ENCODE measurements around the gene COL9A3. TPM values are rescaled to one million over a fixed set of nuclear protein-coding genes. Genes with fewer than 3 reads are reported as not detected.
A peak's percentile ranks its signal among the peaks of the same experiment; 100 is the strongest.

The COL9A3 gene
- total RNA-seq, 4 donors from 2014 or later = 6.0 to 223 (median 8.0) TPM

GRCh38 chr20:62876902-62877816, 60.3 kb downstream of the COL9A3 start:
- Histone ChIP-seq H3K27ac (peak overlapping the region; percentile 55 to 86 (median 72)), H3K4me1 (peaks cover 8 to 25% (median 10%) of the 10 kb centered on the region in 4 donors), H3K27me3 (no peaks in the 10 kb centered on the region), H3K36me3 (peaks cover 0 to 13% (median 0%) of the 10 kb centered on the region in 4 donors), H3K9me3 (no peaks in the 10 kb centered on the region), H3K4me3 (no peak overlapping the region)
- intact Hi-C loops (cut with DNase I; ENCODE audit: low total_unique reads) = no loop called here
- in situ Hi-C loops (cut with MboI; ENCODE audit: low pct_ligation_motif_present in 1 of 4, low pct_unique_long_range_greater_than_20kb in 1 of 4, low sequenced_read_pairs in 3 of 4) = loop anchor here in 2 of 4 donors (25.0 kb wide), 1 partner anchor 135 kb away; the partner anchor contains the start of gene BHLHE23 (in 2 of the 2)
- DNase-seq = peak; percentile 50
- 66 to 74% methylated on average over 6 to 40 of the region's 48 CpGs for WGBS, 2 donors (ENCODE audit: low coverage in 1 of 2)
- no peak for TF ChIP-seq EP300 (IDR thresholded peaks at IDR 0.05; ENCODE audit: low read depth)
- no peak for TF ChIP-seq POLR2AphosphoS5 (IDR thresholded peaks at IDR 0.05)
- TF ChIP-seq POLR2A (IDR thresholded peaks at IDR 0.05) = no peak
- TF ChIP-seq CTCF (IDR thresholded peaks at IDR 0.05) = no peak

- intact Hi-C loops (cut with DNase I; ENCODE audit: low total_unique reads) = no loop called here
- WGBS, 2 donors (ENCODE audit: low coverage in 1 of 2) = 88 to 90% methylated on average over 20 of the region's 20 CpGs
Measured at GRCh38 chr20:62878244-62879038, 61.6 kb downstream of the COL9A3 start.

GRCh38 chr20:62879275-62880146, 62.7 kb downstream of the COL9A3 start:
- H3K27ac ChIP-seq = no peak overlapping the region
- H3K4me1 ChIP-seq = peaks cover 8 to 20% (median 10%) of the 10 kb centered on the region in 4 donors
- H3K4me3 ChIP-seq = no peak overlapping the region
- intact Hi-C loops (cut with DNase I; ENCODE audit: low total_unique reads) = no loop called here
- no peaks in the 10 kb centered on the region for H3K27me3 ChIP-seq
- peaks cover 0 to 13% (median 0%) of the 10 kb centered on the region in 4 donors for H3K36me3 ChIP-seq
- DNase-seq = no peak
- no peak for TF ChIP-seq EP300 (IDR thresholded peaks at IDR 0.05; ENCODE audit: low read depth)
- no peak for TF ChIP-seq CTCF (IDR thresholded peaks at IDR 0.05)
- TF ChIP-seq POLR2AphosphoS5 (IDR thresholded peaks at IDR 0.05) = no peak
- TF ChIP-seq POLR2A (IDR thresholded peaks at IDR 0.05) = no peak
- no peaks in the 10 kb centered on the region for H3K9me3 ChIP-seq
- WGBS, 2 donors (ENCODE audit: low coverage in 1 of 2) = 91% methylated on average over 79 of the region's 80 CpGs; no CpG with 5 or more reads in 1 of the 2 donors
- in situ Hi-C loops (cut with MboI; ENCODE audit: low pct_ligation_motif_present in 1 of 4, low pct_unique_long_range_greater_than_20kb in 1 of 4, low sequenced_read_pairs in 3 of 4) = loop anchor here in 2 of 4 donors (25.0 kb wide), 1 partner anchor 133 kb away; the partner anchor contains the start of gene BHLHE23 (in 2 of the 2)

More at GRCh38 chr20:62878244-62879038, 61.6 kb downstream of the COL9A3 start:
- Histone ChIP-seq H3K27me3 (no peaks in the 10 kb centered on the region), H3K36me3 (peaks cover 0 to 13% (median 0%) of the 10 kb centered on the region in 4 donors), H3K9me3 (no peaks in the 10 kb centered on the region), H3K4me1 (peaks cover 8 to 23% (median 10%) of the 10 kb centered on the region in 4 donors), H3K27ac (no peak overlapping the region), H3K4me3 (no peak overlapping the region)
- no peak for DNase-seq
- in situ Hi-C loops (cut with MboI; ENCODE audit: low pct_ligation_motif_present in 1 of 4, low pct_unique_long_range_greater_than_20kb in 1 of 4, low sequenced_read_pairs in 3 of 4) = loop anchor here in 2 of 4 donors (25.0 kb wide), 1 partner anchor 134 kb away; the partner anchor contains the start of gene BHLHE23 (in 2 of the 2)
- TF ChIP-seq POLR2AphosphoS5 (IDR thresholded peaks at IDR 0.05) (no peak), POLR2A (IDR thresholded peaks at IDR 0.05) (no peak), CTCF (IDR thresholded peaks at IDR 0.05) (no peak), EP300 (IDR thresholded peaks at IDR 0.05; ENCODE audit: low read depth) (no peak)

Data from transverse colon (tissue), 4 donors.